Stimulated activated CD4-positive, alpha-beta T cell treated with anti-CD3 and anti-CD28 coated beads, Interleukin-1b, Interleukin-23, amount 100 ng/mL, for 48 hours (primary cell): ENCODE data around the gene NEU2.

Source experiments
- DNase-seq: peaks from one replicate; pipeline ENCODE4 v3.0.0-alpha.2; 2020

NEU2 gene

DNA sequence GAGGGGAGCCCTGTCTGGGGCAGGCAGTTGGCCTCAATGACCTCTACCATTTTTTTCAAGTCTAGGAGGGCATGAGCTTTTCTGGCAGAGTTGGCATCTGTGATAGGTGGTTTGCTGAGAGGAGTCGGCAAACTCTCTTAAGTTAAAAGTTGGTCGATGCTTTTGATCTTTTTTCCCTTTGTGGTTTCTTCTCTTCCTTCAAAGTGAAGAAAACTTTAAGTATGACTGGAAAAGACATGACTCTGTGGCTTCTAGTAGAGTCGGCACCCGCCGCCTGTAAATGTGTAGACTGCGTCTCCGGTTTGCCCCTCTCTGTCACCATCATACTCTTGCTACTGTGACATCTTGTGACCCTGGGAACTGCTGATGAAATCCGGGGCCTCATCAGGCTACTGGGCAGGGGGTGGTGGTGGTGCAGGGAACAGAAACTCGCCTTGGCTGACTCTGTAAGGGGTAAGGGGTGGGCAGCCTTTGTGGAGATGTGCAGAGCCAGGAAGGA is 48.8 kb downstream of the NEU2 start:
- peak; percentile 82 for DNase-seq

DNA sequence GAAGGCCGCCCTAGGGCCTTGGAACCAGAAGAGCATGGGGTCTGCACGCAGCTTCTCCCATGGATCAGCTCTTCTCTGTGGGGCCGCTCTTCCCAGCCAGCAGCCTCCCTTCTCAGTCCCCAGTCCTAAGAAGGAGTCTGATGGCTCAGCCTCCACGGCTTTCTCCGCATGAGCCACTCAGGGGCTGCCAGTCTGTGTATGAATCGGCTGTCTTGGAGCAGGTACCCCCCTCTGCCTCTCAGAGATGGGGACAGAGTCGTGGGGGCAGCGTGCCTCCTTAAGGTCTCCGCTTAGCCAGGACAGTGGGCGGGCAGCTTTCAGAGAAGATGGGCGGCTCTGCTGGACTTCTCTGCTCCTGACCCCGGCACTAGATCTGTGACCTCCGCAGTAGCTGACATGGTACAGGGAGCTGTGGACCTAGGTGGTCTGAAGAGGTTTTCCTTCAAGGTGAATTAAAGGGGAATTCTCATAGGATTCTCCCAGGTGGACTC is 49.3 kb downstream of the NEU2 start:
- no peak for DNase-seq

DNA sequence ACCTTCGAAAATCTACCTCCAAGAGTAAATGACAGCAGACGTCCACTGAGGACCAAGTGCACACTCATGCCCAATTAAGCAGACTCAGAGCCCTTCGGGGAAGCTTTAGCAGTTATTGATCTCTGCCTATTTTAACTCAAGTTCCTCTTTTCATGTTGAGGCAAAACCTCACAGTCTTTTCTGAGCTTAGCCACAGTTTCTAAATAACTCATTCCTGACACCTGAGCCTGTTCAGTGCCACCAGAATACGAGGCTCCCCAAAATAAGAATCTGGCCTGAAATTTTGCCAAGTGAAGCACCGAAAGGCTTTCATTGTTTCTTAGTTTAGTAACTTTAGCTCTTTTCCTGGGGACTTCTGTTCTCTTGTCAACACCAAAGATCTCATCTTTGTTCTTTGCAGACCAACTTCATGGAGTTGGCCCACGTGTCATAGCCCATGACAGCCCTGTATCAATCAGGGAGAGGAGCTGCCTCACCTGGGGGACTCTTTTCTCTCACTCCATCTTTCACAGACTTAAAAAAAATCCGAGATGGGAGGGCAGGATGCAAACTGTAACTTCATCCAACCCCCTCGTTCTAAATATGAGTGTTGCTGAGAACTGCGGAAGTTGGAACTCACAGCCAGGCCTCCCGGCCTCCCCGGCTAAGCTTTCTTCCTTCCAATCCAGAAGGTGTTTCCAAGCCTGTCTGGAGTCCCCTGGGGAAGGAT is 49.9 kb downstream of the NEU2 start:
- no peak for DNase-seq

DNA sequence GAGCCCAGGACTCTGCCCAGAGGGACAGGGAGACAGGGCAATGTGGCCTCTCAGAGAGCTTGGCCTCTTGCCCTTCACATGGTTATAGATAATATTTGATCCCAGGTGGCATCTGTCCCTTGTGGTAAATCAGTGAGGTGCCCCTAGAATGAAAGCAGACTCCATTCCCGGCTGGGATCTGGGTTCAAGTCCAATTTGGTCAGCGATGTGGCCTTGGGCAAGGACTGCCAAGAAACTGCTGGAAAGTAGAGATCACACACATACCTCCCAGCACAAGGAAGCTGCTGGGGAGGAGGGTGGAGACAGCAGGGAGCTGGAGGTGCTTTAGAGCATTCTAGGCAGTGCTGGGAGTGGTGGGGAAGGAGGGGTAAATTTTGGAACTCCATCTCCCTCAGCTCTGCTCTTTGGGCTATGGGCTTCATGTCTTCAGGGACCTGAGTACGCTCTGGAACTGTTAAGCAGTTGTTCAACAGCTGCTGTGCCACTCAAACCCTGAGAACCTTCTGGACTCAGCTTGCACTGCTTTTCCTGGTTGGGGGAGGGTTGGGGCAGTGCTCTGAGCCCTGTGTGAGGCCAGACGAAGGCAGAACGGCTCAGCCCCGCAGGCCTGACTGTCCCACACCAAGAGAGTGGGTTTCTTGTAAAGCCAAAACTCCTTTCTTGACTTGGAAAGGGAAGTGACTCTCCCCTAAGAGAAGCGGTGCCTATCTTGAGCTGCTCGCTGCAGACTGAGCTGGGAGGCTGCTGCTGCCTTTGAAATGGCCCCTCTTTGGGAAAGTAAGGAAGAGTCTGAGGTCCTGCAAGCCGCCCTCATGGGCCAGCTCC is 50.7 kb downstream of the NEU2 start:
- no peak for DNase-seq

DNA sequence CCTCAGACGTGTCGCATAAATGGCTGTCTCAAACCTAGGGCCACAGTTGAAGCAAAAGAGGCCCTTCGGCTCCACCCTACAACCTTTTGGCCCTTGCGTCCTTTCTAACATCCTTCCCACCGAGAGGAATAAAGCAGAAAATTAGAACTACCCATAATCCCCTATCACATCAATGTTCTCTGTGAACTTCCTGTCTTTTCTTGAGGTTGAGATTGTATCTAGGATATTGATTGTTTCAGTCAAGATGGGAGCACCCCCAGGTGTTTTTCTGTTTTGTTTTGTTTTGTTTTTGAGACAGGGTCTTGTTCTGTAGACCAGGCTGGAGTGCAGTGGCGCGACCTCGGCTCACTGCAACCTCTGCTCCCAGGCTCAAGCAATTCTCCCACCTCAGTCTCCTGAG is 51.3 kb downstream of the NEU2 start:
- DNase-seq = no peak

DNA sequence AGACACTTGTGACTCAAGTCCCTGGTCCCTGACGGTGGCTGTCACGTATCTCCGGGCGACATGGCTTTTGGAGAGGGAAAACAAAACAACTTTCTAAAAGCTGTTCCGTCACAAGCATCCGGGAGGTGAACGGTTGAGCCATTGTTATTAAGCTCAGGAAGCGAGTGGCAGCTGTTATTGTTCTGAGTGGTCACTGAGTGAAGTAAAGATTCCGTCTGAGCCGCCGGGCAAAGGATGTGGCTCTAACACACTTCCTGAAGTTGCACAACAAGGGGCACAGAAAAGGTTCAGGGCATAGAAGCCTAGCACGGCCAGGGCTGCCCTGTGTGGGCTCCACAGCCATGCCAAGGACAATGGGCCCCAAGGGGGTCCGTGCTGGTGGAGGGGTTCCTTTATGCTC is 52.0 kb downstream of the NEU2 start:
- DNase-seq = peak; percentile 53
